HCT116 (cell line): ENCODE data around the gene RRM1.

Experiments
- ATF3 ChIP-seq: IDR thresholded peaks from 2 replicates; pipeline ENCODE4 v1.6.1; 2012
- EZH2 ChIP-seq: fragments of 200-600 bp; sonication (generic); IDR thresholded peaks from 2 replicates; pipeline ENCODE4 v1.6.1; 2017; ENCODE audit warnings: antibody characterized with exemption, mixed run types
- MAX ChIP-seq: IDR thresholded peaks from 2 replicates; pipeline ENCODE4 v1.6.1; 2012
- POLR2A ChIP-seq: IDR thresholded peaks from 2 replicates; pipeline ENCODE4 v1.7.0; 2011; ENCODE audit warnings: borderline replicate concordance; ENCODE audit not compliant: insufficient read depth, insufficient read length; ENCODE audit errors: extremely low read depth
- RAD21 ChIP-seq: IDR thresholded peaks from 2 replicates; pipeline ENCODE4 v1.6.1; 2012; ENCODE audit warnings: low read depth, mild to moderate bottlenecking
- SIN3A ChIP-seq: IDR thresholded peaks from 2 replicates; pipeline ENCODE4 v1.6.1; 2012; ENCODE audit warnings: low read depth
- SP1 ChIP-seq: IDR thresholded peaks from 2 replicates; pipeline ENCODE4 v1.6.1; 2012; ENCODE audit warnings: low read depth
- YY1 ChIP-seq: IDR thresholded peaks from 2 replicates; pipeline ENCODE4 v1.6.1; 2011; ENCODE audit warnings: low read length, low read depth, moderate library complexity, mild to moderate bottlenecking; ENCODE audit not compliant: insufficient replicate concordance; ENCODE audit errors: extremely low read depth
- TF ChIP-seq, protein P1 (sequence below), 3 experiments: fragments of 200-600 bp in 1 of 3; sonication (generic) in 1 of 3; IDR thresholded peaks in 2 of 3; conservative IDR thresholded peaks in 1 of 3; 2 replicates each; pipeline ENCODE4 v1.5.1; 2012 to 2017; ENCODE audit warnings: low read depth in 2 of 3, low read length in 2 of 3, antibody characterized with exemption in 1 of 3, borderline replicate concordance in 1 of 3, control low read depth in 1 of 3, mild to moderate bottlenecking in 1 of 3, mixed read lengths in 1 of 3, mixed run types in 1 of 3, moderate library complexity in 1 of 3; ENCODE audit not compliant: insufficient read depth in 1 of 3

GRCh38 chr11:4183410-4184057, 88.9 kb downstream of the RRM1 start:
- TF ChIP-seq ATF3 (no peak), EZH2 (no peak), RAD21 (no peak), POLR2A (no peak), SIN3A (no peak), SP1 (no peak), MAX (no peak), YY1 (no peak)
- TF ChIP-seq, protein P1, sequence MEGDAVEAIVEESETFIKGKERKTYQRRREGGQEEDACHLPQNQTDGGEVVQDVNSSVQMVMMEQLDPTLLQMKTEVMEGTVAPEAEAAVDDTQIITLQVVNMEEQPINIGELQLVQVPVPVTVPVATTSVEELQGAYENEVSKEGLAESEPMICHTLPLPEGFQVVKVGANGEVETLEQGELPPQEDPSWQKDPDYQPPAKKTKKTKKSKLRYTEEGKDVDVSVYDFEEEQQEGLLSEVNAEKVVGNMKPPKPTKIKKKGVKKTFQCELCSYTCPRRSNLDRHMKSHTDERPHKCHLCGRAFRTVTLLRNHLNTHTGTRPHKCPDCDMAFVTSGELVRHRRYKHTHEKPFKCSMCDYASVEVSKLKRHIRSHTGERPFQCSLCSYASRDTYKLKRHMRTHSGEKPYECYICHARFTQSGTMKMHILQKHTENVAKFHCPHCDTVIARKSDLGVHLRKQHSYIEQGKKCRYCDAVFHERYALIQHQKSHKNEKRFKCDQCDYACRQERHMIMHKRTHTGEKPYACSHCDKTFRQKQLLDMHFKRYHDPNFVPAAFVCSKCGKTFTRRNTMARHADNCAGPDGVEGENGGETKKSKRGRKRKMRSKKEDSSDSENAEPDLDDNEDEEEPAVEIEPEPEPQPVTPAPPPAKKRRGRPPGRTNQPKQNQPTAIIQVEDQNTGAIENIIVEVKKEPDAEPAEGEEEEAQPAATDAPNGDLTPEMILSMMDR (IDR thresholded peaks at IDR 0.05 in 2 of 3, conservative IDR thresholded peaks at IDR 0.05 in 1 of 3; ENCODE audit: borderline replicate concordance in 1 of 3, insufficient read depth in 1 of 3, low read depth in 2 of 3, low read length in 2 of 3): no peak
